MCF 10A (cell line): ENCODE results near the gene ZFYVE16. TPM values are rescaled to one million over a fixed set of nuclear protein-coding genes. Genes with fewer than 3 reads are reported as not detected.
"Not testable (repeated sequence)": the region's sequence is repeated elsewhere in the genome, so short reads cannot be mapped to it uniquely, and the experiment has no call there.

Experiments used
- BruUV-seq: library from RNA; stranded (reverse); fragments of 400-500 nt; replicated peaks from 2 replicates; lab custom pipeline; 2021; lab: Mats Ljungman, UMichigan
- CTCF ChIA-PET: fragments of 300-600 bp; sonication (Branson Sonifier 250); formaldehyde crosslinking; extraction: SDS; loops from one replicate; lab custom pipeline; 2021; ENCODE audit warnings: antibody characterized with exemption, inconsistent platforms; lab: Yijun Ruan, JAX
- POLR2A ChIA-PET: fragments of 300-600, 350-650 bp; sonication (Branson Sonifier 250); formaldehyde crosslinking; extraction: SDS; loops from one replicate; lab custom pipeline; 2020; ENCODE audit warnings: antibody characterized with exemption, inconsistent platforms; lab: Yijun Ruan, JAX
- DNase-seq: peaks from one replicate; pipeline ENCODE4 v3.0.0-alpha.2; 2018; ENCODE audit not compliant: unreplicated experiment
- H3K27ac Mint-ChIP-seq: one replicate; pipeline ENCODE4 v1.8.0; 2022; ENCODE audit warnings: mild to moderate bottlenecking, low read depth, mixed read lengths; ENCODE audit not compliant: unreplicated experiment
- H3K27me3 Mint-ChIP-seq: one replicate; pipeline ENCODE4 v1.8.0; 2022; ENCODE audit warnings: mixed read lengths; ENCODE audit not compliant: insufficient read depth, unreplicated experiment
- H3K36me3 Mint-ChIP-seq: one replicate; pipeline ENCODE4 v1.8.0; 2022; ENCODE audit warnings: mild to moderate bottlenecking, moderate library complexity, mixed read lengths; ENCODE audit not compliant: insufficient read depth, unreplicated experiment
- H3K4me1 Mint-ChIP-seq: one replicate; pipeline ENCODE4 v1.8.0; 2022; ENCODE audit warnings: mixed read lengths; ENCODE audit not compliant: insufficient read depth, unreplicated experiment
- H3K4me3 Mint-ChIP-seq: one replicate; pipeline ENCODE4 v1.8.0; 2022; ENCODE audit warnings: mild to moderate bottlenecking, moderate library complexity, mixed read lengths; ENCODE audit not compliant: unreplicated experiment
- H3K9me3 Mint-ChIP-seq: one replicate; pipeline ENCODE4 v1.8.0; 2022; ENCODE audit warnings: mixed read lengths; ENCODE audit not compliant: unreplicated experiment
- CTCF ChIP-seq: fragments of 200-600 bp; IDR thresholded peaks from one replicate; pipeline ENCODE4 v1.8.0; 2022; ENCODE audit warnings: antibody characterized with exemption, mild to moderate bottlenecking; ENCODE audit not compliant: unreplicated experiment
- intact Hi-C: fragments of 100-400 bp; cut with micrococcal nuclease; formaldehyde crosslinking; loops from 2 replicates; pipeline ENCODE4 v1.14.1; 2022
- total RNA-seq: library from RNA; stranded (reverse); gene quantifications from 2 replicates; pipeline ENCODE4 v1.2.3, GENCODE V29; 2022

Gene ZFYVE16
- total RNA-seq, 1 experiment from 2014 or later: 34.8 TPM

- TF ChIP-seq CTCF: no peak
- POLR2A ChIA-PET: no interaction called here
- H3K27ac Mint-ChIP-seq: no peak overlapping the region
Measured at GRCh38 chr5:80389580-80389979, 18.3 kb upstream of the ZFYVE16 start.

GRCh38 chr5:80390413-80390812 is 17.5 kb upstream of the ZFYVE16 start:
- H3K36me3 Mint-ChIP-seq, H3K4me1 Mint-ChIP-seq, H3K9me3 Mint-ChIP-seq, CTCF ChIA-PET, POLR2A ChIA-PET, intact Hi-C loops, H3K4me3 Mint-ChIP-seq, DNase-seq, H3K27ac Mint-ChIP-seq, BruUV-seq: not testable (repeated sequence)
- H3K27me3 Mint-ChIP-seq: peaks cover 12% of the 10 kb centered on the region

More at GRCh38 chr5:80389580-80389979, 18.3 kb upstream of the ZFYVE16 start:
- intact Hi-C loops: no loop called here
- DNase-seq: no peak
- CTCF ChIA-PET: no interaction called here
- no peaks in the 10 kb centered on the region for H3K9me3 Mint-ChIP-seq
- no peaks in the 10 kb centered on the region for H3K4me1 Mint-ChIP-seq
- H3K4me3 Mint-ChIP-seq: no peak overlapping the region
- H3K36me3 Mint-ChIP-seq: no peaks in the 10 kb centered on the region
- no TSS peak for BruUV-seq
- H3K27me3 Mint-ChIP-seq: peaks cover 12% of the 10 kb centered on the region

- BruUV-seq, H3K4me1 Mint-ChIP-seq, H3K9me3 Mint-ChIP-seq, H3K27ac Mint-ChIP-seq, H3K4me3 Mint-ChIP-seq, intact Hi-C loops, POLR2A ChIA-PET, CTCF ChIA-PET, DNase-seq, H3K36me3 Mint-ChIP-seq: not testable (repeated sequence)
- H3K27me3 Mint-ChIP-seq: peaks cover 12% of the 10 kb centered on the region
Measured at GRCh38 chr5:80391267-80391666, 16.6 kb upstream of the ZFYVE16 start.

GRCh38 chr5:80399526-80400239 is 8.2 kb upstream of the ZFYVE16 start:
- peaks cover 7% of the 10 kb centered on the region for H3K4me1 Mint-ChIP-seq
- intact Hi-C loops: loop anchor here (10.0 kb wide), 1 partner anchor 255 kb away; the partner anchor contains the start of genes DHFR and MSH3
- no peaks in the 10 kb centered on the region for H3K36me3 Mint-ChIP-seq
- ChIA-PET POLR2A (interaction anchor here (1.0 to 1.6 kb wide), 2 partner anchors 8 to 20 kb away, joined by 3 to 5 read pairs; partner anchors contain the start of gene ZFYVE16), CTCF (no interaction called here)
- H3K27ac Mint-ChIP-seq: no peak overlapping the region
- BruUV-seq: no TSS peak
- no peak overlapping the region for H3K4me3 Mint-ChIP-seq
- H3K9me3 Mint-ChIP-seq: no peaks in the 10 kb centered on the region
- peak; percentile 67 for DNase-seq
- no peaks in the 10 kb centered on the region for H3K27me3 Mint-ChIP-seq
- no peak for TF ChIP-seq CTCF

- not testable (repeated sequence) for BruUV-seq, H3K27me3 Mint-ChIP-seq, H3K9me3 Mint-ChIP-seq, H3K4me1 Mint-ChIP-seq, DNase-seq, H3K4me3 Mint-ChIP-seq, H3K36me3 Mint-ChIP-seq, H3K27ac Mint-ChIP-seq
- POLR2A ChIA-PET: interaction anchor here (0.7 kb wide), 1 partner anchor 66 kb away, joined by 3 read pairs; no protein-coding TSS in a partner anchor
- intact Hi-C loops: loop anchor here (10.0 kb wide), 1 partner anchor 254 kb away; the partner anchor contains the start of genes DHFR and MSH3
- CTCF ChIA-PET: interaction anchor here (0.6 kb wide), 1 partner anchor 325 kb away, joined by 3 read pairs; no protein-coding TSS in a partner anchor
Measured at GRCh38 chr5:80400368-80400767, 7.5 kb upstream of the ZFYVE16 start.
